ENCODE data around the gene ROCK2. TPM values are rescaled to one million over a fixed set of nuclear protein-coding genes. Genes with fewer than 3 reads are reported as not detected.

The ROCK2 gene
- total and polyA plus RNA-seq, 2 of the 8 experiments (the other 6 are each of a cell fraction or from before 2014, with no cell fraction given) = 2.7 to 29.0 TPM

GRCh38 chr2:11343650-11344341 is 640 bp downstream of the ROCK2 start:
- Histone ChIP-seq H3K4me1 (replicated peaks in 1 of 4; ENCODE audit: control insufficient read depth in 3 of 4, insufficient read depth in 4 of 4, low read length in 3 of 4) (peaks cover 0 to 6% (median 3%) of the 10 kb centered on the region in 4 experiments; a peak in 5 of 7 replicates), H3K4ac (replicated peaks; ENCODE audit: insufficient read length, low read depth, low read length) (no peak overlapping the region), H3K23ac (ENCODE audit: insufficient read length) (no peak overlapping the region), H3K4me2 (ENCODE audit: insufficient read depth in 1 of 2, low read depth in 2 of 2, low read length in 2 of 2) (peak overlapping the region; percentile 90 to 97), H3K9me3 (ENCODE audit: insufficient read depth in 2 of 2, low read depth in 1 of 2, low read length in 1 of 2) (no peaks in the 10 kb centered on the region), H3K56ac (replicated peaks; ENCODE audit: insufficient read length, low read depth, low read length) (peak overlapping the region; percentile 36), H3K36me3 (ENCODE audit: control insufficient read depth in 2 of 4, insufficient read depth in 4 of 4, low read length in 3 of 4) (no peaks in the 10 kb centered on the region), H3K18ac (ENCODE audit: extremely low read depth, low read length) (0 out of 2 replicates have a peak overlapping the region, but pooled peaks have one; percentile 54), H3K79me1 (ENCODE audit: low read depth, low read length) (0 out of 2 replicates have a peak, but pooled peaks cover 3% of the 10 kb centered on the region), H4K91ac (replicated peaks; ENCODE audit: insufficient read length, low read length) (no peak overlapping the region), H4K20me1 (replicated peaks in 1 of 2; ENCODE audit: control insufficient read depth in 1 of 2, insufficient read depth in 2 of 2, low read length in 2 of 2) (peaks cover 4 to 15% of the 10 kb centered on the region in 2 experiments), H2BK12ac (ENCODE audit: low read depth, low read length) (no peak overlapping the region), H2BK5ac (ENCODE audit: low read depth, low read length) (0 out of 2 replicates have a peak overlapping the region, but pooled peaks have one; percentile 23), H3K9ac (replicated peaks in 1 of 4; ENCODE audit: extremely low read depth in 1 of 4, low read depth in 3 of 4, low read length in 3 of 4) (peak overlapping the region; percentile 51 to 90 (median 67)), H2AFZ (ENCODE audit: low read length) (no peak overlapping the region), H2BK15ac (ENCODE audit: low read length) (no peak overlapping the region), H2BK120ac (replicated peaks; ENCODE audit: low read depth, low read length) (no peak overlapping the region), H4K8ac (ENCODE audit: extremely low read depth, insufficient read depth, low read length) (peak overlapping the region; percentile 80; the same call in 1 of the 2 replicates), H3K4me3 (ENCODE audit: extremely low read depth in 1 of 4, insufficient read depth in 2 of 4, low read depth in 3 of 4, low read length in 4 of 4) (peak overlapping the region; percentile 74 to 92 (median 82)), H3K14ac (ENCODE audit: insufficient read length) (no peak overlapping the region), H3K27me3 (replicated peaks in 1 of 4; ENCODE audit: control insufficient read depth in 3 of 4, extremely low read depth in 1 of 4, insufficient read depth in 3 of 4, low read length in 3 of 4) (no peaks in the 10 kb centered on the region; a peak in 1 of 7 replicates), H3K23me2 (ENCODE audit: low read depth, low read length) (peaks cover 10% of the 10 kb centered on the region), H3K27ac (ENCODE audit: low read depth, low read length) (peak overlapping the region; percentile 61; the same call in 1 of the 2 replicates), H2BK20ac (ENCODE audit: low read length) (no peak overlapping the region; the same call in 1 of the 2 replicates), H4K5ac (ENCODE audit: insufficient read length, low read depth, low read length) (no peak overlapping the region), H2AK5ac (ENCODE audit: low read depth, low read length) (no peak overlapping the region), H3K79me2 (ENCODE audit: control insufficient read depth in 1 of 2, insufficient read depth in 2 of 2, low read length in 2 of 2) (peaks cover 7 to 48% of the 10 kb centered on the region in 2 experiments)
- DNase-seq (ENCODE audit: low read depth in 1 of 2, low spot score in 2 of 2) (peak; percentile 7 to 76), FAIRE-seq (no peak)
- 2% methylated on average over 33 of the region's 55 CpGs; no CpG with 5 or more reads in 1 of the 2 experiments for WGBS, 2 experiments (ENCODE audit: extremely low coverage in 1 of 2, insufficient coverage in 1 of 2, insufficient read length in 1 of 2, insufficient replicate concordance in 2 of 2, low coverage in 1 of 2, low lambda C conversion rate in 2 of 2, missing lambda C conversion rate in 1 of 2)
- ChIA-PET CTCF (ENCODE audit: partially characterized antibody) (interaction anchor here (0.7 to 2.9 kb wide), 7 partner anchors 12 to 109 kb away, joined by 3 to 10 read pairs (median 3); no protein-coding TSS in a partner anchor), POLR2A (ENCODE audit: partially characterized antibody) (interaction anchor here (0.7 to 3.0 kb wide), 18 partner anchors 10 to 211 kb away, joined by 3 to 10 read pairs (median 6); partner anchors contain the start of gene SLC66A3)
- TF ChIP-seq SP1 (IDR thresholded peaks at IDR 0.05; ENCODE audit: low read depth, low read length) (no peak), KDM4A (IDR thresholded peaks at IDR 0.05; ENCODE audit: low read depth, low read length, severe bottlenecking) (peak; percentile 83), EGR1 (IDR thresholded peaks at IDR 0.05; ENCODE audit: borderline replicate concordance, low read depth, low read length) (no peak), PHF8 (conservative IDR thresholded peaks at IDR 0.05; ENCODE audit: low read depth, low read length) (no peak; the same call in 1 of the 2 replicates), POLR2A (IDR thresholded peaks at IDR 0.05; ENCODE audit: control extremely low read depth in 1 of 2, low read depth in 2 of 2, low read length in 2 of 2) (0 out of 3 replicates have a peak, but pooled peaks of 1 of the 2 experiments have one; percentile 16), RNF2 (IDR thresholded peaks at IDR 0.05; ENCODE audit: borderline replicate concordance, low read depth, low read length, missing control alignments, poor library complexity, severe bottlenecking) (peak; percentile 39), RBBP5 (IDR thresholded peaks at IDR 0.05; ENCODE audit: borderline replicate concordance, low read depth, low read length) (peak; percentile 88; the same call in 1 of the 2 replicates), SIX5 (IDR thresholded peaks at IDR 0.05; ENCODE audit: low read depth, low read length) (no peak), HDAC2 (IDR thresholded peaks at IDR 0.05; ENCODE audit: borderline replicate concordance in 1 of 2, low read depth in 2 of 2, low read length in 2 of 2) (0 out of 4 replicates have a peak, but pooled peaks of 1 of the 2 experiments have one; percentile 58), SAP30 (IDR thresholded peaks at IDR 0.05; ENCODE audit: insufficient read depth, insufficient replicate concordance, low read length) (peak; percentile 79)

All from H1 (cell line).